ENCODE measurements around the gene KLK1.
"Not testable (repeated sequence)": the region's sequence is repeated elsewhere in the genome, so short reads cannot be mapped to it uniquely, and the experiment has no call there.

KLK1 gene

GRCh38 chr19:50812474-50812873 lies 11.1 kb downstream of the KLK1 start:
- Histone ChIP-seq H3K4me1 (ENCODE audit: control insufficient read depth, insufficient read depth, low read length) (no peaks in the 10 kb centered on the region), H3K36me3 (ENCODE audit: control insufficient read depth in 2 of 2, insufficient read depth in 2 of 2, low read length in 2 of 2) (no peaks in the 10 kb centered on the region), H3K4me3 (ENCODE audit: low read length in 2 of 2) (no peak overlapping the region), H3K27me3 (ENCODE audit: control insufficient read depth in 1 of 2, insufficient read depth in 2 of 2, low read length in 2 of 2) (peaks cover 16 to 27% of the 10 kb centered on the region in 2 donors), H3K27ac (ENCODE audit: low read length) (no peak overlapping the region), H3K9ac (ENCODE audit: low read length in 2 of 2) (no peak overlapping the region), H3K9me3 (ENCODE audit: control insufficient read depth in 2 of 2, low read length in 2 of 2) (no peaks in the 10 kb centered on the region)

- not testable (repeated sequence) for H3K36me3 ChIP-seq (ENCODE audit: control insufficient read depth in 2 of 2, insufficient read depth in 2 of 2, low read length in 2 of 2)
Measured at GRCh38 chr19:50811622-50812238, 11.9 kb downstream of the KLK1 start.

GRCh38 chr19:50808856-50809255 lies 14.7 kb downstream of the KLK1 start:
- Histone ChIP-seq H3K4me3 (ENCODE audit: low read length in 2 of 2) (no peak overlapping the region), H3K27me3 (ENCODE audit: control insufficient read depth in 1 of 2, insufficient read depth in 2 of 2, low read length in 2 of 2) (peaks cover 0 to 11% of the 10 kb centered on the region in 2 donors), H3K9me3 (ENCODE audit: control insufficient read depth in 2 of 2, low read length in 2 of 2) (no peaks in the 10 kb centered on the region), H3K27ac (ENCODE audit: low read length) (no peak overlapping the region), H3K9ac (ENCODE audit: low read length in 2 of 2) (no peak overlapping the region), H3K4me1 (ENCODE audit: control insufficient read depth, insufficient read depth, low read length) (peaks cover 2% of the 10 kb centered on the region), H3K36me3 (ENCODE audit: control insufficient read depth in 2 of 2, insufficient read depth in 2 of 2, low read length in 2 of 2) (no peaks in the 10 kb centered on the region)

More at GRCh38 chr19:50811622-50812238, 11.9 kb downstream of the KLK1 start:
- H3K4me1 ChIP-seq (ENCODE audit: control insufficient read depth, insufficient read depth, low read length); H3K9me3 ChIP-seq (ENCODE audit: control insufficient read depth in 2 of 2, low read length in 2 of 2); H3K27ac ChIP-seq (ENCODE audit: low read length); H3K9ac ChIP-seq (ENCODE audit: low read length in 2 of 2); H3K4me3 ChIP-seq (ENCODE audit: low read length in 2 of 2): not testable (repeated sequence)
- H3K27me3 ChIP-seq (ENCODE audit: control insufficient read depth in 1 of 2, insufficient read depth in 2 of 2, low read length in 2 of 2), result peaks cover 11 to 24% of the 10 kb centered on the region in 2 donors

GRCh38 chr19:50804420-50805272 lies 18.9 kb downstream of the KLK1 start:
- Histone ChIP-seq H3K36me3 (ENCODE audit: control insufficient read depth in 2 of 2, insufficient read depth in 2 of 2, low read length in 2 of 2) (peaks cover 5 to 8% of the 10 kb centered on the region in 2 donors), H3K9me3 (ENCODE audit: control insufficient read depth in 2 of 2, low read length in 2 of 2) (no peaks in the 10 kb centered on the region), H3K9ac (ENCODE audit: low read length in 2 of 2) (peak overlapping the region; percentile 94 to 98), H3K27ac (ENCODE audit: low read length) (peak overlapping the region; percentile 95), H3K4me3 (ENCODE audit: low read length in 2 of 2) (peak overlapping the region; percentile 89 to 92), H3K4me1 (ENCODE audit: control insufficient read depth, insufficient read depth, low read length) (peaks cover 9% of the 10 kb centered on the region), H3K27me3 (ENCODE audit: control insufficient read depth in 1 of 2, insufficient read depth in 2 of 2, low read length in 2 of 2) (no peaks in the 10 kb centered on the region)

- peak overlapping the region; percentile 89 to 92 for H3K4me3 ChIP-seq (ENCODE audit: low read length in 2 of 2)
- no peaks in the 10 kb centered on the region for H3K27me3 ChIP-seq (ENCODE audit: control insufficient read depth in 1 of 2, insufficient read depth in 2 of 2, low read length in 2 of 2)
- H3K36me3 ChIP-seq (ENCODE audit: control insufficient read depth in 2 of 2, insufficient read depth in 2 of 2, low read length in 2 of 2), result peaks cover 5 to 11% of the 10 kb centered on the region in 2 donors
- H3K4me1 ChIP-seq (ENCODE audit: control insufficient read depth, insufficient read depth, low read length), result peaks cover 9% of the 10 kb centered on the region
- H3K9me3 ChIP-seq (ENCODE audit: control insufficient read depth in 2 of 2, low read length in 2 of 2), result no peaks in the 10 kb centered on the region
- H3K27ac ChIP-seq (ENCODE audit: low read length), result peak overlapping the region; percentile 95
- peak overlapping the region; percentile 94 to 98 for H3K9ac ChIP-seq (ENCODE audit: low read length in 2 of 2)
Measured at GRCh38 chr19:50803633-50804419, 19.8 kb downstream of the KLK1 start.

GRCh38 chr19:50801107-50801506 lies 22.5 kb downstream of the KLK1 start:
- H3K27me3 ChIP-seq (ENCODE audit: control insufficient read depth in 1 of 2, insufficient read depth in 2 of 2, low read length in 2 of 2), result no peaks in the 10 kb centered on the region
- no peak overlapping the region for H3K27ac ChIP-seq (ENCODE audit: low read length)
- no peaks in the 10 kb centered on the region for H3K9me3 ChIP-seq (ENCODE audit: control insufficient read depth in 2 of 2, low read length in 2 of 2)
- H3K36me3 ChIP-seq (ENCODE audit: control insufficient read depth in 2 of 2, insufficient read depth in 2 of 2, low read length in 2 of 2), result peaks cover 13 to 20% of the 10 kb centered on the region in 2 donors
- H3K9ac ChIP-seq (ENCODE audit: low read length in 2 of 2), result no peak overlapping the region
- peaks cover 9% of the 10 kb centered on the region for H3K4me1 ChIP-seq (ENCODE audit: control insufficient read depth, insufficient read depth, low read length)
- H3K4me3 ChIP-seq (ENCODE audit: low read length in 2 of 2), result no peak overlapping the region

- no peak overlapping the region for H3K4me3 ChIP-seq (ENCODE audit: low read length in 2 of 2)
- H3K9me3 ChIP-seq (ENCODE audit: control insufficient read depth in 2 of 2, low read length in 2 of 2), result no peaks in the 10 kb centered on the region
- H3K36me3 ChIP-seq (ENCODE audit: control insufficient read depth in 2 of 2, insufficient read depth in 2 of 2, low read length in 2 of 2), result peaks cover 13 to 22% of the 10 kb centered on the region in 2 donors
- no peaks in the 10 kb centered on the region for H3K27me3 ChIP-seq (ENCODE audit: control insufficient read depth in 1 of 2, insufficient read depth in 2 of 2, low read length in 2 of 2)
- peaks cover 9% of the 10 kb centered on the region for H3K4me1 ChIP-seq (ENCODE audit: control insufficient read depth, insufficient read depth, low read length)
- no peak overlapping the region for H3K27ac ChIP-seq (ENCODE audit: low read length)
- no peak overlapping the region for H3K9ac ChIP-seq (ENCODE audit: low read length in 2 of 2)
Measured at GRCh38 chr19:50799547-50799851, 24.1 kb downstream of the KLK1 start.

- H3K27me3 ChIP-seq (ENCODE audit: control insufficient read depth in 1 of 2, insufficient read depth in 2 of 2, low read length in 2 of 2), result no peaks in the 10 kb centered on the region
- peaks cover 7% of the 10 kb centered on the region for H3K4me1 ChIP-seq (ENCODE audit: control insufficient read depth, insufficient read depth, low read length)
- H3K4me3 ChIP-seq (ENCODE audit: low read length in 2 of 2), result no peak overlapping the region
- H3K9me3 ChIP-seq (ENCODE audit: control insufficient read depth in 2 of 2, low read length in 2 of 2), result no peaks in the 10 kb centered on the region
- H3K9ac ChIP-seq (ENCODE audit: low read length in 2 of 2), result no peak overlapping the region
- H3K36me3 ChIP-seq (ENCODE audit: control insufficient read depth in 2 of 2, insufficient read depth in 2 of 2, low read length in 2 of 2), result peaks cover 13 to 22% of the 10 kb centered on the region in 2 donors
- H3K27ac ChIP-seq (ENCODE audit: low read length), result no peak overlapping the region
Measured at GRCh38 chr19:50798659-50799546, 24.7 kb downstream of the KLK1 start.

- Histone ChIP-seq H3K27me3 (ENCODE audit: control insufficient read depth in 1 of 2, insufficient read depth in 2 of 2, low read length in 2 of 2) (no peaks in the 10 kb centered on the region), H3K36me3 (ENCODE audit: control insufficient read depth in 2 of 2, insufficient read depth in 2 of 2, low read length in 2 of 2) (peaks cover 13 to 22% of the 10 kb centered on the region in 2 donors), H3K4me3 (ENCODE audit: low read length in 2 of 2) (no peak overlapping the region), H3K27ac (ENCODE audit: low read length) (no peak overlapping the region), H3K4me1 (ENCODE audit: control insufficient read depth, insufficient read depth, low read length) (peaks cover under 1% of the 10 kb centered on the region), H3K9ac (ENCODE audit: low read length in 2 of 2) (no peak overlapping the region), H3K9me3 (ENCODE audit: control insufficient read depth in 2 of 2, low read length in 2 of 2) (no peaks in the 10 kb centered on the region)
Measured at GRCh38 chr19:50797781-50798658, 25.6 kb downstream of the KLK1 start.

Measured in stomach smooth muscle (tissue), 2 donors.